SK-N-MC (cell line): ENCODE data around the gene EXOC3L1.

Experiments used
- DNase-seq: peaks from one replicate; pipeline ENCODE4 v3.0.0-alpha.2; 2011; ENCODE audit warnings: low read depth, low spot score
- H3K27ac ChIP-seq: fragments of 200-600 bp; sonication (generic); 2 replicates; pipeline ENCODE4 v1.5.1; 2016; ENCODE audit warnings: mixed run types
- H3K36me3 ChIP-seq: fragments of 200-600 bp; sonication (generic); 2 replicates; pipeline ENCODE4 v1.6.1; 2017; ENCODE audit warnings: antibody characterized with exemption, low read length, mixed read lengths; ENCODE audit not compliant: insufficient read depth
- H3K4me3 ChIP-seq: fragments of 200-600 bp; sonication (generic); 2 replicates; pipeline ENCODE4 v1.5.1; 2016
- H3K9ac ChIP-seq: fragments of 200-600 bp; sonication (generic); 2 replicates; pipeline ENCODE4 v1.8.0; 2017; ENCODE audit warnings: mixed run types, mixed read lengths; ENCODE audit not compliant: insufficient read length
- H3K9me3 ChIP-seq: fragments of 200-600 bp; sonication (generic); 2 replicates; pipeline ENCODE4 v1.6.1; 2017; ENCODE audit warnings: low read depth, mild to moderate bottlenecking, antibody characterized with exemption, low read length, moderate library complexity, mixed read lengths
- EZH2 ChIP-seq: fragments of 200-600 bp; sonication (generic); IDR thresholded peaks from one replicate; pipeline ENCODE4 v1.6.1; 2017; ENCODE audit warnings: antibody characterized with exemption
- FOXP2 ChIP-seq: optimal IDR thresholded peaks from 2 replicates; pipeline ENCODE3; 2011; ENCODE audit warnings: mild to moderate bottlenecking, moderate library complexity; ENCODE audit not compliant: insufficient read depth; ENCODE audit errors: extremely low read length, control extremely low read depth
- POLR2AphosphoS5 ChIP-seq: IDR thresholded peaks from 2 replicates; pipeline ENCODE4 v1.6.1; 2012; ENCODE audit warnings: mild to moderate bottlenecking, low read depth, low read length, borderline replicate concordance

The EXOC3L1 gene

GRCh38 chr16:67187175-67187890 is 2.6 kb downstream of the EXOC3L1 start:
- DNase-seq: no peak
- Histone ChIP-seq H3K4me3 (no peak overlapping the region), H3K36me3 (no peaks in the 10 kb centered on the region), H3K9me3 (no peaks in the 10 kb centered on the region), H3K9ac (no peak overlapping the region), H3K27ac (no peak overlapping the region)
- TF ChIP-seq FOXP2: no peak
- TF ChIP-seq EZH2: no peak
- no peak for TF ChIP-seq POLR2AphosphoS5

DNA sequence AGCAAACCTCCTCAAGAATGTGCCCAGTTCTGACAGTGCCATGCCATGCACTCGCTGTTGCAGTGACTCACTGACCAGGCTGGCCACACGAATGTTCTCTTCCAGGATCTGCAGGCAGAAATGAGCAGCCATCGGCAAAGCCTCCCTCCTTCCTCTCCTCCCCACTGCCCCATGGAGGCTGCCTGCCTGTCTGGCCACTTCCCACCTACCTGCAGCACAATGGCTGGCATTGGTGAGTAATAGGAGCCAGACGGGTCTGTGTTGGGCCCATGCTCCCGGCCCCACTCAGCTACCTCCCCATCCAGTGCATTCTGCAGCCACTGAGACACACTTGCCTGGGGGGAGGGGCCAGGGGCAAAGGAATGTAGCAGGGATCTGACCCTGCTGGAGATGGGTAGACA is 3.4 kb downstream of the EXOC3L1 start:
- Histone ChIP-seq H3K27ac (no peak overlapping the region), H3K9me3 (no peaks in the 10 kb centered on the region), H3K36me3 (no peaks in the 10 kb centered on the region), H3K9ac (no peak overlapping the region), H3K4me3 (no peak overlapping the region)
- DNase-seq: no peak
- TF ChIP-seq EZH2: no peak
- TF ChIP-seq FOXP2: no peak
- TF ChIP-seq POLR2AphosphoS5: no peak

- TF ChIP-seq EZH2: no peak
- TF ChIP-seq FOXP2: no peak
- no peak for TF ChIP-seq POLR2AphosphoS5
- Histone ChIP-seq H3K9ac (no peak overlapping the region), H3K36me3 (no peaks in the 10 kb centered on the region), H3K27ac (no peak overlapping the region), H3K9me3 (no peaks in the 10 kb centered on the region), H3K4me3 (no peak overlapping the region)
- DNase-seq: no peak
Measured at GRCh38 chr16:67185651-67186134, 4.2 kb downstream of the EXOC3L1 start.

GRCh38 chr16:67184995-67185650 is 4.8 kb downstream of the EXOC3L1 start:
- TF ChIP-seq EZH2 (no peak), FOXP2 (no peak), POLR2AphosphoS5 (no peak)
- Histone ChIP-seq H3K36me3 (no peaks in the 10 kb centered on the region), H3K4me3 (no peak overlapping the region), H3K9me3 (no peaks in the 10 kb centered on the region), H3K9ac (no peak overlapping the region), H3K27ac (no peak overlapping the region)
- DNase-seq: no peak

DNA sequence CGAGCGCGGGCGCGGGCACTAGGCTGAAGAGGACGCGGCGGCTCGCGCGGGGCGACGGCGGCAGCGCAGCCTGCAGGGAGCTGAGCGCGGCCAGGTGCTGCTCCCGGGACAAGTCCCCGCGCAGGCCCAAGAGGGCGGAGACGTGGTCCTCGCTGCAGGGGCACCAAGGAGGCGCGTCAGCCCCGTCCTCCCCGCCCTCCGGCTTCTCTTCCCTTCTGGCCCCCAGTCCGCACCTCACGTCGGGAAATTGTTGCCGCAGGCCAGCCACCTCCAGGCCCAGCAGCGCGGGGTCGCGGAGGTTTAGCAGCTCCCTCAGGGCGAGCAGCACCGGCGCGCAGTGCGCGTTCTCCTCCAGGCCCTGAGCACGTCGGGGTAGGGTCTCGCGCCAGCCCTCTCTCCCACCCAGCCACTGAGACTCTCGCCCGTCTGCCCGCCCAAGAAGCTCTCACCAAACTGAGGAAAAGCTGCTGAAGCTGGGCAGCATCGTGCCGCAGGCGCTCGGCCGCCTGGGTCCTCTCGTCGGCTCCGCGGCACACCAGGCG is 5.4 kb downstream of the EXOC3L1 start:
- H3K9ac ChIP-seq: no peak overlapping the region
- no peaks in the 10 kb centered on the region for H3K36me3 ChIP-seq
- no peak overlapping the region for H3K27ac ChIP-seq
- no peak for DNase-seq
- TF ChIP-seq FOXP2 (no peak), EZH2 (no peak), POLR2AphosphoS5 (no peak)
- H3K9me3 ChIP-seq: no peaks in the 10 kb centered on the region
- H3K4me3 ChIP-seq: peak overlapping the region; percentile 85

- H3K27ac ChIP-seq: peak within 1 kb of the TSS; percentile 85
- peak; percentile 76 for DNase-seq
- no peak for TF ChIP-seq EZH2
- no peak for TF ChIP-seq FOXP2
- TF ChIP-seq POLR2AphosphoS5: peak; percentile 15; the same call in 1 of the 2 replicates
- peak within 1 kb of the TSS; percentile 83 for H3K9ac ChIP-seq
- H3K9me3 ChIP-seq: no peaks in the 10 kb centered on the region
- H3K4me3 ChIP-seq: peak within 1 kb of the TSS; percentile 85
- H3K36me3 ChIP-seq: no peaks in the 10 kb centered on the region
Measured at GRCh38 chr16:67183627-67184452, 6.1 kb downstream of the EXOC3L1 start, which contains the start of gene MATCAP1. Gene MATCAP1 (minus strand): TSS chr16:67183963. CDS start chr16:67180610, 3,353 bp downstream.

GRCh38 chr16:67183284-67183626 is 6.7 kb downstream of the EXOC3L1 start:
- Histone ChIP-seq H3K36me3 (no peaks in the 10 kb centered on the region), H3K9ac (peak overlapping the region; percentile 68), H3K27ac (no peak overlapping the region), H3K4me3 (peak overlapping the region; percentile 85), H3K9me3 (no peaks in the 10 kb centered on the region)
- TF ChIP-seq FOXP2 (no peak), EZH2 (no peak)
- DNase-seq: no peak

DNA sequence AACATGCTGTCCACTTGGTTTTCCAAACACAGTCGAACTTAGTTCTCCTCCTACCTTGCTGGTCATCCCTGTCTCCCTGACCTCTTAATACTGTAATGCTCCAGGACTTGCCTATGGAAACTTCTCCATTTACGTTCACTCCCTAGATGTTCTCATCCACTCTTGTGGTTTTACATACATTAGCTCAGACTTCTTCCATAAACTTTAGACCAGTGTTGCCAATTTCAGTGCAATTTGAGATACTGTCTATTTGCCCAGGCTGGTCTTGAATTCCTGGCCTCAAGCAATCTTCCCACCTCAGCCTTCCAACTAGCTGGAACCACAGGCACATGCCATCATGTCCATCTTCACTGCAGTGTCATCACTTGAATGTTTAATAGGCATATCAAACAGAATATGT is 7.6 kb downstream of the EXOC3L1 start:
- Histone ChIP-seq H3K36me3 (no peaks in the 10 kb centered on the region), H3K9me3 (no peaks in the 10 kb centered on the region), H3K27ac (no peak overlapping the region), H3K9ac (no peak overlapping the region), H3K4me3 (peak overlapping the region; percentile 85)
- no peak for TF ChIP-seq EZH2
- no peak for TF ChIP-seq FOXP2
- TF ChIP-seq POLR2AphosphoS5: no peak
- no peak for DNase-seq
